HepG2 (cell line): Measurements from ENCODE around the gene UFSP2. TPM values are rescaled to one million over a fixed set of nuclear protein-coding genes. Genes with fewer than 3 reads are reported as not detected.

Source experiments
- ATAC-seq: fragments of 200-7000 bp; cut with Tn5 transposase; 3 replicates; pipeline ENCODE4 v1.9.1; 2020; ENCODE audit warnings: mild to moderate bottlenecking, moderate library complexity
- BruUV-seq: library from RNA; stranded (reverse); fragments of 400-500 nt; replicated peaks from 2 replicates; lab custom pipeline; 2021; lab: Mats Ljungman, UMichigan
- CTCF ChIA-PET: fragments of 300-600 bp; formaldehyde crosslinking; extraction: SDS; loops from one replicate; lab custom pipeline; 2021; ENCODE audit warnings: low total read pairs, inconsistent platforms, low intra/inter-chr PET ratio; lab: Yijun Ruan, JAX
- POLR2A ChIA-PET: fragments of 350-600 bp; sonication (Branson Sonifier 250); formaldehyde crosslinking; loops from one replicate; lab custom pipeline; 2020; ENCODE audit warnings: antibody characterized with exemption, inconsistent platforms; lab: Yijun Ruan, JAX
- DNase-seq: peaks from one replicate; pipeline ENCODE4 v3.0.0-alpha.2; 2015; ENCODE audit warnings: low spot score
- FAIRE-seq: peaks from 3 replicates; lab custom pipeline; 2011; peaks lifted over from hg19 to GRCh38; lab: Jason Lieb, UNC
- H2AFZ ChIP-seq: one replicate; pipeline ENCODE4 v1.6.1; 2011; ENCODE audit warnings: low read length, inconsistent platforms
- H3K27ac ChIP-seq: fragments of 300-600 bp; 3 replicates; pipeline ENCODE4 v1.8.0; 2011; ENCODE audit warnings: mixed run types, mild to moderate bottlenecking, mixed read lengths, low read length, inconsistent platforms; ENCODE audit not compliant: insufficient read depth; ENCODE audit errors: extremely low read length
- H3K27me3 ChIP-seq, 2 experiments: fragments of 200-600 bp in 1 of 2; 2 replicates in 1 of 2; 3 replicates in 1 of 2; pipeline versions ENCODE4 v1.6.0 to v1.8.0; 2011; ENCODE audit warnings: low read length in 2 of 2, mild to moderate bottlenecking in 2 of 2, moderate library complexity in 2 of 2, inconsistent platforms in 1 of 2; ENCODE audit not compliant: insufficient read depth in 2 of 2, control insufficient read depth in 1 of 2
- H3K36me3 ChIP-seq, 2 experiments: fragments of 200-600 bp in 1 of 2; replicated peaks in 1 of 2; 2 replicates in 1 of 2; 3 replicates in 1 of 2; pipeline versions ENCODE4 v1.5.1 to v1.8.0; 2011; ENCODE audit warnings: low read length in 2 of 2, inconsistent platforms in 1 of 2; ENCODE audit not compliant: insufficient read depth in 2 of 2, control insufficient read depth in 1 of 2
- H3K4me1 ChIP-seq: 2 replicates; pipeline ENCODE4 v1.5.1; 2012; ENCODE audit warnings: low read length, inconsistent platforms; ENCODE audit not compliant: insufficient read depth
- H3K4me2 ChIP-seq: 2 replicates; pipeline ENCODE4 v1.6.0; 2011; ENCODE audit warnings: low read depth, low read length, inconsistent platforms
- H3K4me3 ChIP-seq, 3 experiments: fragments of 200-600 bp in 1 of 3; sonication (generic), shearing (Covaris generic) in 1 of 3; replicated peaks in 1 of 3; 2 replicates each; pipeline ENCODE4 v1.5.1; 2011 to 2016; ENCODE audit warnings: low read length in 3 of 3, inconsistent platforms in 2 of 3, low read depth in 2 of 3, mild to moderate bottlenecking in 2 of 3, control low read depth in 1 of 3, mixed read lengths in 1 of 3; ENCODE audit not compliant: insufficient read depth in 1 of 3
- H3K79me2 ChIP-seq: one replicate; pipeline ENCODE4 v1.6.1; 2011; ENCODE audit warnings: low read length, inconsistent platforms; ENCODE audit not compliant: insufficient read depth
- H3K9ac ChIP-seq: 2 replicates; pipeline ENCODE4 v1.6.0; 2011; ENCODE audit warnings: mild to moderate bottlenecking, low read depth, low read length, inconsistent platforms; ENCODE audit not compliant: insufficient read depth
- H3K9me3 ChIP-seq: 2 replicates; pipeline ENCODE4 v1.5.1; 2012; ENCODE audit warnings: mild to moderate bottlenecking, low read length
- H4K20me1 ChIP-seq: 2 replicates; pipeline ENCODE4 v1.6.0; 2011; ENCODE audit warnings: inconsistent platforms, mild to moderate bottlenecking, low read length, moderate library complexity; ENCODE audit not compliant: insufficient read depth
- ARID2 ChIP-seq: sonication (generic); formaldehyde crosslinking; IDR thresholded peaks from 2 replicates; pipeline ENCODE4 v1.8.1; 2022; ENCODE audit warnings: mild to moderate bottlenecking, missing genetic modification reagents, borderline replicate concordance
- DBP ChIP-seq: sonication (generic); formaldehyde crosslinking; IDR thresholded peaks from 2 replicates; pipeline ENCODE4 v1.4.0; 2020; ENCODE audit warnings: missing genetic modification reagents; ENCODE audit errors: not compliant biosample characterization
- ELK4 ChIP-seq: sonication (generic); formaldehyde crosslinking; IDR thresholded peaks from 2 replicates; pipeline ENCODE4 v1.9.0; 2021; ENCODE audit warnings: missing genetic modification reagents, borderline replicate concordance
- KLF6 ChIP-seq: IDR thresholded peaks from 2 replicates; pipeline ENCODE4 v1.8.0; 2016; ENCODE audit warnings: missing biosample characterization, missing genetic modification reagents
- MAF1 ChIP-seq: sonication (generic); formaldehyde crosslinking; IDR thresholded peaks from 2 replicates; pipeline ENCODE4 v1.5.0; 2020; ENCODE audit warnings: missing genetic modification reagents, borderline replicate concordance
- MAFG ChIP-seq: sonication (generic); formaldehyde crosslinking; IDR thresholded peaks from 2 replicates; pipeline ENCODE4 v1.5.1; 2020; ENCODE audit warnings: mild to moderate bottlenecking, missing genetic modification reagents
- RFX5 ChIP-seq: IDR thresholded peaks from 2 replicates; pipeline ENCODE4 v1.6.1; 2011; ENCODE audit warnings: low read depth, low read length, improper control_type of control experiment
- SP4 ChIP-seq: sonication (generic); formaldehyde crosslinking; IDR thresholded peaks from 2 replicates; pipeline ENCODE4 v1.8.1; 2023; ENCODE audit warnings: mild to moderate bottlenecking, missing genetic modification reagents
- TBX3 ChIP-seq: fragments of 450-650 bp; IDR thresholded peaks from 2 replicates; pipeline ENCODE4 v1.6.1; 2017; ENCODE audit warnings: antibody characterized with exemption, mild to moderate bottlenecking, inconsistent platforms, borderline replicate concordance
- TFDP2 ChIP-seq: sonication (generic); formaldehyde crosslinking; IDR thresholded peaks from 2 replicates; pipeline ENCODE4 v1.4.0; 2020; ENCODE audit warnings: missing genetic modification reagents
- ZFP37 ChIP-seq: sonication (generic); formaldehyde crosslinking; IDR thresholded peaks from 2 replicates; pipeline ENCODE4 v1.4.0; 2020; ENCODE audit warnings: missing genetic modification reagents, borderline replicate concordance
- ZNF136 ChIP-seq: sonication (generic); formaldehyde crosslinking; IDR thresholded peaks from 2 replicates; pipeline ENCODE4 v1.8.1; 2022; ENCODE audit warnings: low read depth, mild to moderate bottlenecking, moderate library complexity, missing genetic modification reagents
- ZNF572 ChIP-seq: sonication (generic); formaldehyde crosslinking; IDR thresholded peaks from 2 replicates; pipeline ENCODE4 v1.5.1; 2020; ENCODE audit warnings: mild to moderate bottlenecking, missing genetic modification reagents
- ZNF639 ChIP-seq: conservative IDR thresholded peaks from 2 replicates; pipeline ENCODE4 v1.6.1; 2018; ENCODE audit warnings: missing genetic modification reagents
- ZNF709 ChIP-seq: sonication (generic); formaldehyde crosslinking; IDR thresholded peaks from 2 replicates; pipeline ENCODE4 v1.5.0; 2020; ENCODE audit warnings: mild to moderate bottlenecking, missing genetic modification reagents
- WGBS: methylation state at CpG from one replicate; pipeline ENCODE4 v1.1.6; 2017; ENCODE audit warnings: low lambda C conversion rate; 5-methylcytosine and 5-hydroxymethylcytosine counted together
- in situ Hi-C: cut with HindIII; loops from 2 replicates; pipeline ENCODE4 v1.10.0; 2017; ENCODE audit warnings: low pct_unique_long_range_greater_than_20kb; ENCODE audit not compliant: extremely low pct_ligation_motif_present
- intact Hi-C: fragments of 100-400 bp; cut with micrococcal nuclease; formaldehyde crosslinking; loops from one replicate; pipeline ENCODE4 v1.10.0; 2022; ENCODE audit not compliant: unreplicated experiment
- polyA plus RNA-seq, 8 experiments: library from polyadenylated mRNA; depleted of rRNA in 3 of 8; stranded (reverse) in 7 of 8; unstranded in 1 of 8; fragments of >200 nt; fragmentation: Illumina TruSeq in 4 of 8; extraction: Trizol in 4 of 8; gene quantifications; 2 replicates each; pipeline versions ENCODE4 v1.2.1 to v1.2.3, GENCODE V29; 2011 to 2016; ENCODE audit warnings: low read depth in 4 of 8, missing spikeins in 1 of 8, mixed read lengths in 1 of 8; ENCODE audit not compliant: insufficient read depth in 1 of 8
- total RNA-seq, 5 experiments: library from RNA; depleted of rRNA; stranded (reverse); fragments of >200 nt; fragmentation: Illumina TruSeq; extraction: Trizol; gene quantifications; 2 replicates each; pipeline ENCODE4 v1.2.3, GENCODE V29; 2016; ENCODE audit warnings: low read depth in 1 of 5

UFSP2 gene
- total and polyA plus RNA-seq, 2 of the 13 experiments (the other 11 are each of a cell fraction or from before 2014, with no cell fraction given): 24.1 to 32.3 TPM

GRCh38 chr4:185378264-185378663 is 47.5 kb downstream of the UFSP2 start:
- DNase-seq: no peak
- Histone ChIP-seq H4K20me1 (no peaks in the 10 kb centered on the region), H3K27ac (no peak overlapping the region), H3K4me2 (no peak overlapping the region), H3K4me3 (no peak overlapping the region), H3K9me3 (no peaks in the 10 kb centered on the region), H3K9ac (no peak overlapping the region), H2AFZ (no peak overlapping the region), H3K79me2 (no peaks in the 10 kb centered on the region), H3K36me3 (peaks cover 0 to 2% of the 10 kb centered on the region in 2 experiments; a peak in 1 of 5 replicates), H3K27me3 (no peaks in the 10 kb centered on the region), H3K4me1 (peaks cover 41% of the 10 kb centered on the region)
- ChIA-PET CTCF (no interaction called here), POLR2A (interaction anchor here (2.0 kb wide), 1 partner anchor 19 kb away, joined by 5 read pairs; the partner anchor contains the start of gene ANKRD37)
- ATAC-seq: no peak
- no peak for TF ChIP-seq ZNF572 (CRISPR knock-in tag)
- TF ChIP-seq ZNF136 (CRISPR knock-in tag): no peak
- no peak for TF ChIP-seq SP4 (CRISPR knock-in tag)
- TF ChIP-seq KLF6 (CRISPR knock-in tag): no peak
- no peak for TF ChIP-seq DBP (CRISPR knock-in tag)
- no peak for TF ChIP-seq TFDP2 (CRISPR knock-in tag)
- no peak for TF ChIP-seq RFX5
- TF ChIP-seq ARID2 (CRISPR knock-in tag): no peak
- TF ChIP-seq TBX3: no peak
- TF ChIP-seq ELK4 (CRISPR knock-in tag): no peak
- no peak for TF ChIP-seq ZFP37 (CRISPR knock-in tag)
- no peak for TF ChIP-seq MAF1
- no peak for TF ChIP-seq ZNF709 (CRISPR knock-in tag)
- TF ChIP-seq MAFG (CRISPR knock-in tag): no peak
- no peak for TF ChIP-seq ZNF639 (CRISPR knock-in tag)
- FAIRE-seq: no peak
- 84% methylated on average over 6 of the region's 6 CpGs for WGBS
- in situ Hi-C loops: no loop called here
- no TSS peak for BruUV-seq
- intact Hi-C loops: no loop called here
